ENCODE measurements around the gene SCG5.

The SCG5 gene

GRCh38 chr15:32723171-32723948, 81.8 kb downstream of the SCG5 start:
- DNase-seq (ENCODE audit: low read depth in 2 of 2): no peak

GRCh38 chr15:32729700-32730395, 88.3 kb downstream of the SCG5 start:
- DNase-seq (ENCODE audit: low read depth in 2 of 2): no peak

GRCh38 chr15:32730677-32731654, 89.5 kb downstream of the SCG5 start:
- no peak for DNase-seq (ENCODE audit: low read depth in 2 of 2)

- DNase-seq (ENCODE audit: low read depth in 2 of 2): no peak
Measured at GRCh38 chr15:32732574-32733157, 91.2 kb downstream of the SCG5 start.

GRCh38 chr15:32733281-32733680, 91.8 kb downstream of the SCG5 start:
- no peak for DNase-seq (ENCODE audit: low read depth in 2 of 2)

- no peak for DNase-seq (ENCODE audit: low read depth in 2 of 2)
Measured at GRCh38 chr15:32735989-32736700, 94.6 kb downstream of the SCG5 start.

- no peak for DNase-seq (ENCODE audit: low read depth in 2 of 2)
Measured at GRCh38 chr15:32736701-32737061, 95.2 kb downstream of the SCG5 start.

GRCh38 chr15:32737304-32737703, 95.8 kb downstream of the SCG5 start:
- no peak for DNase-seq (ENCODE audit: low read depth in 2 of 2)

- no peak for DNase-seq (ENCODE audit: low read depth in 2 of 2)
Measured at GRCh38 chr15:32738666-32739065, 97.2 kb downstream of the SCG5 start.

- no peak for DNase-seq (ENCODE audit: low read depth in 2 of 2)
Measured at GRCh38 chr15:32739522-32740063, 98.1 kb downstream of the SCG5 start.

- no peak for DNase-seq (ENCODE audit: low read depth in 2 of 2)
Measured at GRCh38 chr15:32743411-32744140, 102.1 kb downstream of the SCG5 start.

- DNase-seq (ENCODE audit: low read depth in 2 of 2): no peak
Measured at GRCh38 chr15:32746116-32746857, 104.8 kb downstream of the SCG5 start.

Measured in activated CD4-positive, alpha-beta T cell treated with anti-CD3 and anti-CD28 coated beads for 24 hours (primary cell).